AG08396 (cell line): Measurements from ENCODE around the gene MFF.
"Not testable (repeated sequence)": the region's sequence is repeated elsewhere in the genome, so short reads cannot be mapped to it uniquely, and the experiment has no call there.

Experiments used
- DNase-seq: peaks from one replicate; pipeline ENCODE4 v3.0.0; 2012; ENCODE audit warnings: low spot score, mixed read lengths

The MFF gene

DNA sequence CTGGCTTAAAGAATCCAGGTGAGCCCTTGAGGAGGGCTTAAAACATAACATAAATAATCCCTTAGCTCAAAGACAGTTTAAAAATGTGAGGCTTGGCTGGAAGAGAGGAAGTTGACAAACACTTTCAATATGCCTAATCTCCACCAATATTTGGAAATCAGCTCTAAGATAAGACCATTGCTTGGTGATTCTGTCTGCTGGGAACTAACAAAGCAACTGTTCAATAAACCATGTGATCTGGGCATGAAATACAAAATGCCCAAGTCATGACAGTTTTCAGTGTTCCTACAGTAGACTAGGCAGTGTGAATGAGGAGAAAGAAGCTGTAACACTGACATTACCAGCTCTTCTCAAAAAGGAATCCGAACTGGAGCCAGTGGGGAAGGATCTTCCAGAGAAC lies 10.7 kb downstream of the MFF start:
- DNase-seq, result no peak

DNA sequence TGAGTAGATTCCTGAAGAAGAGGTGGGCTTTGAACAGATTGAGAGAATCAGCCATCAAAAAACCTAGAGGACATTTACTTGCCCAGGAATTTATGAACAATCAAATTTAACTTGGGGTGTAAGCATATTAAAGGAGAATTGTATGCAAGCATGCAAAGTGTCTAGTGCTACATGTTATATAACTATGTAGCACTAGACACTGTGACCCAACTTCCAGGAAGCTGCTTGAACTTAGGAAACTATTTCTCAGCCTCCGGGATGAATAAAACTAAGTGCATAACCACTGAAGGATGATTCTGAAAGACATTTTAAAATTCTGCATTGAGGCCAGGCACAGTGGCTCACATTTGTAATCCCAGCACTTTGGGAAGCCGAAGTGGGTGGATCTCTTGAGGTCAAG lies 12.4 kb downstream of the MFF start:
- no peak for DNase-seq

- no peak for DNase-seq
These were observed 14.1 kb downstream of the MFF start for GRCh38 chr2:227339098-227339599.

DNA sequence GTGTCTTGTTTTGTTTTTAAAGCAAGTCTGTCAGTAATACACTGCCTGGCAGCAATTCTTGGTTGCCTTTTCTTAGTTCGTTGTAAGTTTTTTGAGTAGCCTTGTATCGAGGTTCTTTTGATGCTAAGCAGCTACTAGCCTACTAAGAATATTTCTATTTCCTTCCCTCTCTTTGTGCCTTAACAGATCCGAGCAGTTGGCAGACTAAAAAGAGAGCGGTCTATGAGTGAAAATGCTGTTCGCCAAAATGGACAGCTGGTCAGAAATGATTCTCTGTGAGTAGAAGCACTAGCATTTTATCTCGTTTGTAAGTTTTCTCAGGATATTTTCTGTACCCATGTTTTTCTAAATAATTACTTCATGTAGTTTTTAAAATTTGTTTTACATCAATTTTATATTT lies 15.1 kb downstream of the MFF start:
- no peak for DNase-seq

GRCh38 chr2:227341553-227341952 lies 16.5 kb downstream of the MFF start:
- DNase-seq, result no peak

GRCh38 chr2:227344231-227344630 lies 19.2 kb downstream of the MFF start:
- DNase-seq, result no peak

DNA sequence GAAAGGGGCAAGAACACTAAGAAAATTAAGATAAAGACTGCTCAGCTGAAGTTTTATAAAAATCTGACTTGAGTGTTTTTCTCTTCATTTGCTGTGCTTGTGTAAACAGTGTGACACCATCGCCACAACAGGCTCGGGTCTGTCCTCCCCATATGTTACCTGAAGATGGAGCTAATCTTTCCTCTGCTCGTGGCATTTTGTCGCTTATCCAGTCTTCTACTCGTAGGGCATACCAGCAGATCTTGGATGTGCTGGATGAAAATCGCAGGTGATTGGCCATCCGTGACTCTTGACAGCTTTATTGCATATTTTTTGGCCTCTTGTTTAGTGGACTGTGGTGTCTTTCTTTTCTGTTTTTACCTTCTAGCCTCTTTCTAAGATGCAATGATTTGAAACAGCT lies 22.1 kb downstream of the MFF start:
- DNase-seq, result no peak

GRCh38 chr2:227348324-227348723 lies 23.3 kb downstream of the MFF start:
- DNase-seq, result no peak

- DNase-seq, result no peak
These were observed 25.1 kb downstream of the MFF start for GRCh38 chr2:227349989-227350612.

DNA sequence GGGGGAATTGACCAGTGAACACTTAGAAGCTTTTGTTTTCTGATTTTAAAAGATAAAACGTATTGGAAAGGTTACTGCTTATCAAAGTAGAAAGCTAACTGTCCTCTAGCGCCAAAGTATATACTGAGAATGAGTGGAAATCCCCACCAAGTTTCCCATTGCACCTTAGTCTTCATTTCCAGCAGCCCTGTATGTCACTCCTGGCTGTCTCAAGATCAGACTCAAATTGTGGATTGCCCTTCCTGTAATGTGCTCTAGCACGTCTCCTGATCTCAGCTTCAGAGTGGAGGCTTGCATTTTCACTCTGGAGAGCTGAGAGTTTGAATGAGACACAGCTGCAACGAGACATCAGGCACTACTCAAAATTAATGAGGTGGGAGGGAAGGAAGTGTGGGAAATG lies 26.6 kb downstream of the MFF start:
- no peak for DNase-seq

GRCh38 chr2:227360351-227360750 lies 35.3 kb downstream of the MFF start:
- no peak for DNase-seq

GRCh38 chr2:227363756-227364155 lies 38.7 kb downstream of the MFF start:
- DNase-seq, result no peak

GRCh38 chr2:227364585-227365263 lies 39.7 kb downstream of the MFF start:
- DNase-seq, result not testable (repeated sequence)

DNA sequence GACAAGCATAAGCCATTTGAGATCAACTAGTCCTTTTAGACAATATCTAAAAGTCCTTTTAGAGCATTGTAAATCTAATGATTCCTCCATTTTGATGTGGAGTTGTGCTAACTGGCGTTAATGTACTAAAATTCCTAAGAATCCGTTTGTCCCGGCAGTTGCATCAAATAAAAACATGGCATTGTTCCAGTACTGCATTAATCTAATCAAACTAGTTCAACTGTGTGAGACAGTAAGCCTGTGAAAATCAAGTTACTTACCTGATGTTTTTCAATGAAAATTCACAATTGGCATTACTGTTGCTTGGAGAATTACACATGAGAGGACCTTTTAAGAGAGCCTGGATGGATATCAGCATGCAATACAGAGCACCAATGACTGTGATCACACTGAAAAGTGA lies 40.8 kb downstream of the MFF start:
- no peak for DNase-seq

DNA sequence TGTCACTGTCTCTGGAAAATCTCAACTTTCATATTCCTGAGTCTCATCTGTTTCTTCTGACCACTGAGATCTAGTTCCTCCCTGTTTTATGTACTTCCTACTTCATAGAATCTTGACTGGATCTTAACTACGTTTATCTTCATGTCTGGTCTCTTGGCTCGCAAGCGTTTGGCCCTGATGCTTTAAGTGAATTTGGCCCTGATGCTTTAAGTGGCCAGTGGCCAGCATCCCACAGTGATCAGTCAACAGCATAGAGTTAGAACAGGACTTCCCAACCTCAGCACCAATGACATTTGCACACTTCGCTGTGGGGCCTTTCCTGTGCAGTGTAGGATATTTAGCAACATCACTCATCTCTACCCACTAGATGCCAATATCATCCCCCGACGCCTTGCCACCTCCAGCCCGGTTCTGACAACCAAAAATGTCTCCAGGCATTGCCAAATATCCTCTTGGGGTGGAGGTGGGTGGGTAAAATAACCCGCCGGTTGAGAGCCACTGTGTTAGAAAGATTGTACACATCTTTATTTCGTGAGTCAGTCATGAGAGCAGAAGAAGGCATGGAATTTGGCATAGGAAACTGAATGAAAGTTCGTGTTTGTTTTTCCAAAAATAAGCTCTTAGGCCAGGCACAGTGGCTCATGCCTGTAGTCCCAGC lies 41.8 kb downstream of the MFF start:
- no peak for DNase-seq

DNA sequence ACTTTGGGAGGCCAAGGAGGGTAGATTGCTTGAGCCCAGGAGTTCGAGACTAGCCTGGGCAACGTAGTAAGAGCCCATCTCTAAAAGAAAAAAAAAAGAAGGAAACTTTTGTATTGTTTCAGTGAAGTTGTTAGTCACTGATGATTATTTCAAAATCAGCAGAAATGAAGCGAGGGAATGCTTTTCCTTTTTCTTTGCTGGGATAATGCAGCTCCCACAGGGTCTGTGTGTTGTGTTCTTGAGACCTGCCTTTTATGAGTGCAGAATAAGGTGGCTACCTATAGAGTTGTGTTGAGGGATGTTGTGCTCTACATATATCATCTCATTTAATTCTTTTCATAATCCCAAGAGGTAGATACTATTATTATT lies 42.4 kb downstream of the MFF start:
- DNase-seq, result no peak

DNA sequence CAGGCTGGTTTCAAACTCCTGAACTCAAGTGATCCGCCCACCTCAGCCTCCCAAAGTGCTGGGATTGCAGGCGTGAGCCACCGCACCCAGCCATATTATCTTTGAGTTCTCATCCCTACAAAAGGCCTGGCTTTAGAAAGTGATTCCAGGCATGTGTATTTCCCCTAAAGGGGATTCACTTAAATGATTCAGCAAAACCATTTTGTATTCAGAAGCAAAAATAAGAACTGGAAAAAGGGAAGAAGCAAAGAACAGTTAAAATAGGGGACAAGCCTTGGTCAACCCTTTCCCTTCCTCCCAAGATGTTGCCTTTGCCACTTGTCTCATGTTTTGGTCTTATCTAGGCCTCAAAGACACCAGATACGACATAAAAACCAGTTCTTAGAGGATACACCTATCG lies 43.5 kb downstream of the MFF start:
- DNase-seq, result no peak

GRCh38 chr2:227370092-227370491 lies 45.0 kb downstream of the MFF start:
- DNase-seq, result no peak

DNA sequence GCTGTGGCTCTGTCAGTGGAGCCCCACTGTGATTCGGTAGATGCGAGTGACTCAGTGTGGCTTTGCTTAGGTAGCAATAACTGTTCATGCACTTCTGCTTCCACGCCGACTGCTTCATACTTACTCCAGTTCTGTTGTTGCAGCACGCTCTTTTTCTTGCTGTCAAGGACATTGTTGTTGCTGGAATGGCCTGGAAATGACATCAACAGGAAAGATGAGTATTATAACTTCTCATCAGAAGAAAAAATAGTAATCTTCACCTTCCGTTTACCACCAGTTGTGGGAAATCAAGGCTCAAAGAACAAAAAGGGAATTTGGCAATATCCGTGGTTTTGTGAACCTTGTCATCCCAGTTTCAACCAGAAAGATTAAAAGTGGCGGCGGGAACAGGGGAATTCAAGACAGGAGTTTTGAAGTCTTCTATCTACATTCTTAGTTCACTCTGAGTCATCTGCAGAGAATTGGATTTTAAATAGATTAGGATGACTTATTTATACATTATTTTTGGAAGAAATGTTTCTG lies 45.8 kb downstream of the MFF start:
- DNase-seq, result no peak

DNA sequence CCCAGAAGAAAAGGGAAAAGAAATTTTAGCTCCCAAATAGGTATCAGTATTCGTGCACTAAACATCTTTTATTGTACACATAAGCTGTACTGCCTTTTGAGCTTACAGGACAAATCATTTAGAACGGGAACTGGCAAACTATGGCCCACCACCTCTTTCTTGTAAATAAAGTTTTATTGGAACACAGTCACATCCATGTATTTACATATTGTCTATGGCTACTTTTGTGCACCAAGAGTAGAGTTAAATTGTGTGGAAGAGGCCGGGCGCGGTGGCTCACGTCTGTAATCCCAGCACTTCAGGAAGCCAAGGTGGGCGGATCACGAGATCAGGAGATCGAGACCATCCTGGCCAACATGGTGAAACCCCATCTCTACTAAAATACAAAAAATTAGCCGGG lies 48.3 kb downstream of the MFF start:
- no peak for DNase-seq

DNA sequence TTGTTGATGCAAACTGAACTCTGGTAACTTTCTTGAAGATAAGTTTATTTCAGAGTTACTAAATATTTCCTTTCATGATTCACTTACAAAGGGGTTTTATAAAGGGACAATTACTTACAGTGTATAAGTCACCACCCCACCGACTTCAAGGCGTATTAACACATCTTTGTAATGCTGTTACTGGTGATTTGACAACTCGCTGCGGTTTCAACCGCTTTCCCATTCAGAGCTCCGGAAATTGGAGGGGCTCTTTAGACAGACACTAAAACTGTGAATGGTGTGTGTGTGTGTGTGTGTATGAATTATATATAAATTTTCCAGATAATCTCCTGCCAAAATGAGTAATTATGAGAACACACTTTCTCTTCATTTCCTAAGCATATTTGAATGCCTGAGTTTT lies 49.1 kb downstream of the MFF start:
- no peak for DNase-seq

DNA sequence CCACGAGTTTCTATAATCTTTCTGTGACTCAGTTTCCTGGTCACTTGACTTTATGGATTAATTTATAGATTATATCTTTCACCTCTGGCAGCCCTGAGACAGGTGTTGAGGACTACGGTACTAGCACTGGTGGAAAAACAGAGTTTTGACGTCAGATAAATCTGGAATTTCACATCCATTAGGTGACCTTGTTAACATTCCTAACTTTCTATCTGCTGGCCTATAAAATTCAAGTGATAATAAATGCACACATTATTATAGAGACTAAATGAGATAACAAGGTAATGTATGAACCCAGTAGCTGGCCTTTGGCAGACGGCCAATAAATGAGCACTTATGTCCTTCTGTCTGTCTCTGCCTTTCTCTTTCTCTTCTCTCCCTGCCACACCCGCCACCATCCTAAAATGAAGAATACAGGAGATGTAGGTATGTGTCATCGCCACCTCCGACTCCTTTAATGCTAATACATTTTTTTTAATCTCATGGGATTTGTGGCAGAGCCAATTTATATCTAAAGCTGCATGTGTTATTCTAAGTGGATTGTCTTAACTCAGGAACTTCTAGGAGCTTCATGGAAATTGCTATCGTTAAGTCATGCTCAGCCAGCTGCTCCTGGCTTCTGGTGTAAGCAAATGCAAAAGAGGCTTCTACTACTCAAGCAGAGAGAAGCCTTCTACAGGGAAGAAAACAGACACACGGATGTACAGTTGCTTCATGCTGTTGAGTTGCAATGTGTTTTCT lies 51.8 kb downstream of the MFF start:
- no peak for DNase-seq
